Liver (tissue), 3 donors: ENCODE results near the gene PLOD3.

Experiments
- ATF3 ChIP-seq: IDR thresholded peaks from 2 replicates; pipeline ENCODE4 v1.6.1; 2016; ENCODE audit warnings: antibody characterized with exemption
- CTCF ChIP-seq: fragments of 150-350 bp; IDR thresholded peaks from 2 replicates; pipeline ENCODE4 v1.5.1; 2017; ENCODE audit warnings: improper control_type of control experiment, low read depth, low read length; ENCODE audit not compliant: missing input control
- EGR1 ChIP-seq, 2 donors: IDR thresholded peaks; 2 replicates each; pipeline ENCODE4 v1.6.1; 2016 to 2018; ENCODE audit warnings: antibody characterized with exemption in 2 of 2, low read depth in 2 of 2
- GABPA ChIP-seq, 2 donors: IDR thresholded peaks in 1 of 2; conservative IDR thresholded peaks in 1 of 2; 2 replicates each; pipeline ENCODE4 v1.6.1; 2016; ENCODE audit warnings: antibody characterized with exemption in 2 of 2, mild to moderate bottlenecking in 1 of 2, moderate library complexity in 1 of 2
- HNF4A ChIP-seq, 2 donors: conservative IDR thresholded peaks; 2 replicates each; pipeline ENCODE4 v1.6.1; 2016; ENCODE audit warnings: antibody characterized with exemption in 2 of 2, mild to moderate bottlenecking in 2 of 2
- MAX ChIP-seq: IDR thresholded peaks from 2 replicates; pipeline ENCODE4 v1.6.1; 2016; ENCODE audit warnings: antibody characterized with exemption
- RAD21 ChIP-seq, 2 donors: IDR thresholded peaks; 2 replicates each; pipeline ENCODE4 v1.6.1; 2016; ENCODE audit warnings: antibody characterized with exemption in 2 of 2, mild to moderate bottlenecking in 2 of 2
- REST ChIP-seq: IDR thresholded peaks from 2 replicates; pipeline ENCODE4 v1.6.1; 2016; ENCODE audit warnings: antibody characterized with exemption, mild to moderate bottlenecking
- RXRA ChIP-seq, 2 donors: IDR thresholded peaks; 2 replicates each; pipeline ENCODE4 v1.6.1; 2017 to 2018; ENCODE audit warnings: antibody characterized with exemption in 2 of 2, mild to moderate bottlenecking in 1 of 2
- TAF1 ChIP-seq: conservative IDR thresholded peaks from 2 replicates; pipeline ENCODE4 v1.6.1; 2016; ENCODE audit warnings: antibody characterized with exemption, mild to moderate bottlenecking
- donor health status: healthy.
- donor health status: healthy.

GRCh38 chr7:101241443-101242349 lies 24.3 kb upstream of the PLOD3 start:
- TF ChIP-seq GABPA (IDR thresholded peaks at IDR 0.05 in 1 of 2, conservative IDR thresholded peaks at IDR 0.05 in 1 of 2) (no peak), CTCF (no peak), RAD21 (IDR thresholded peaks at IDR 0.05) (no peak), ATF3 (no peak), RXRA (IDR thresholded peaks at IDR 0.05) (no peak), MAX (no peak), HNF4A (conservative IDR thresholded peaks at IDR 0.05) (no peak), TAF1 (no peak), EGR1 (IDR thresholded peaks at IDR 0.05; ENCODE audit: low read depth in 2 of 2) (no peak), REST (no peak)
